Stimulated activated CD4-positive, alpha-beta T cell treated with anti-CD3 and anti-CD28 coated beads, Interleukin-1b, Interleukin-23, amount 100 ng/mL, for 4 hours (primary cell): ENCODE results near the gene GRID1.

Experiments
- DNase-seq, 2 donors: peaks; one replicate each; pipeline ENCODE4 v3.0.0-alpha.2; 2020; ENCODE audit warnings: low read depth in 2 of 2

GRID1 gene

GRCh38 chr10:86339226-86339865 is 27.2 kb downstream of the GRID1 start:
- no peak for DNase-seq

GRCh38 chr10:86337121-86337601 is 29.4 kb downstream of the GRID1 start:
- DNase-seq = no peak

GRCh38 chr10:86336341-86336740 is 30.3 kb downstream of the GRID1 start:
- no peak for DNase-seq

- DNase-seq = no peak
These were observed 30.8 kb downstream of the GRID1 start for GRCh38 chr10:86335831-86336230.

GRCh38 chr10:86335257-86335656 is 31.3 kb downstream of the GRID1 start:
- no peak for DNase-seq

GRCh38 chr10:86334488-86335085 is 32.0 kb downstream of the GRID1 start:
- no peak for DNase-seq

GRCh38 chr10:86333826-86334487 is 32.6 kb downstream of the GRID1 start:
- DNase-seq = no peak

- DNase-seq = no peak
These were observed 34.7 kb downstream of the GRID1 start for GRCh38 chr10:86331861-86332260.

GRCh38 chr10:86330778-86331763 is 35.5 kb downstream of the GRID1 start:
- no peak for DNase-seq

GRCh38 chr10:86329896-86330680 is 36.5 kb downstream of the GRID1 start:
- no peak for DNase-seq

- no peak for DNase-seq
These were observed 37.4 kb downstream of the GRID1 start for GRCh38 chr10:86329093-86329710.

- DNase-seq = no peak
These were observed 38.5 kb downstream of the GRID1 start for GRCh38 chr10:86327954-86328725.

- no peak for DNase-seq
These were observed 41.4 kb downstream of the GRID1 start for GRCh38 chr10:86325158-86325557.

- no peak for DNase-seq
These were observed 45.0 kb downstream of the GRID1 start for GRCh38 chr10:86321568-86321967.

- DNase-seq = no peak
These were observed 46.9 kb downstream of the GRID1 start for GRCh38 chr10:86319676-86320075.

- no peak for DNase-seq
These were observed 48.5 kb downstream of the GRID1 start for GRCh38 chr10:86317949-86318725.

- DNase-seq = no peak
These were observed 49.6 kb downstream of the GRID1 start for GRCh38 chr10:86316990-86317389.

- no peak for DNase-seq
These were observed 50.2 kb downstream of the GRID1 start for GRCh38 chr10:86316274-86316835.

- no peak for DNase-seq
These were observed 51.0 kb downstream of the GRID1 start for GRCh38 chr10:86315549-86315942.
